ENCODE measurements around the gene FAM107B.

The FAM107B gene

DNA sequence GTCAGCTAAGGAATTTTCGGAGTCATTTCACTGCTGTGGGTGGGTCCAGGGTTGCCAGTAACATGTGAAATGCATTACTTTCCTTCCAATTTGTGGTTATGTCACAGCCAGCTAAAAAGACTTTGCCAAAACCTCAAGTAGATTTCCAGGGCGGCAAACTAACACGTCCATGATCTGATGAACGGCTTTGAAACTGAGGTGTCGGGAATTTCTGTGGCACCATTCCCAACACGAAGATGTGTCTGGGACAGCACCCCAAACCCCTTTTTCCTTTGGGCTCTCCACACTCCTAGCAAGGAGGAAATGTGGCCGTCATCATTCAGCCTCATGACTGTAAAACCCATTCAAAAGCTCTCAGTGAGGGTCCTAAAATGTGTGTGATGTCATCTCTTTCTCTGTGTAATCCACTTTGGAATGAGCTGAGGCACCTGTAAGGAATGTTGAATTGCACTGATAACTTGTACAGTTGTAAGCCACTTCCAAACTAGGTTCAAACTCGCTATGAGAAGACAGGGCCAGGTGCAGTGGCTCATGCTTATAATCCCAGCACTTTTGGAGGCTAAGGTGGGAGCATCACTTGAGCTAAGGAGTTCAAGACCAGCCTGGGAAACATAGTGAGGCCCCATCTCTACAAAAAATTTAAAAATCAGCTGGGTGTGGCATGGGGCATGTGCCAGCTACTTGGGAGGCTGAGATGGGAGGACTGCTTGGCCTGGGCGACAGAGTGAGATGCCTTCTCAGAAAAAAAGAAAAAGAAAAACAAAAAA lies 297.9 kb downstream of the FAM107B start:
- DNase-seq: no peak

DNA sequence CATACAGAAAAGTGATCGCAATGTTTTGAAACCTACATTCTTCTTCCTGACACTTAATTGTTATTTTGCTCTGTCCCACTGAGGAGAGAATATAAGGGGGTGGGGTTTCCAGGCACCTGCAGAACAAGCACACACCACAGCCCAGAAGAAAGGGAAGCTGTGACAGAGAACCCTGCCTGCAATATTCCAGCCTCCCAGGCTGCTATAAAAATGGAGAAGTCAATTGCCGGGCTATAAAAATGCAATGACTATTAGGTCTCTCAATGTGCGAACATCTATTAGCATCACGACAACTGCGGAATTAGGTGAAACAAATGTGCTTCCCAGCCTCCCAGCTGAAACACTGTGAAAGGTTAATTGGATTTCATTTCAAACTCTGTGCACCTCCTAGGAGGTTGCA lies 298.7 kb downstream of the FAM107B start:
- DNase-seq: no peak

- DNase-seq: no peak
These were observed 300.0 kb downstream of the FAM107B start for GRCh38 chr10:14474656-14475055.

- DNase-seq: no peak
These were observed 303.8 kb downstream of the FAM107B start for GRCh38 chr10:14470920-14471319.

- peak; percentile 78 for DNase-seq
These were observed 306.0 kb downstream of the FAM107B start for GRCh38 chr10:14468726-14469125.
